Lower leg skin (tissue), 3 donors: ENCODE measurements around the gene HARS1.

ENCODE experiments used
- CTCF ChIP-seq, 3 donors: fragments of 450-650 bp; IDR thresholded peaks; one replicate each; pipeline ENCODE4 v1.5.1; 2016; ENCODE audit warnings: antibody characterized with exemption in 3 of 3, mild to moderate bottlenecking in 3 of 3, moderate library complexity in 2 of 3
- POLR2A ChIP-seq, 2 donors: fragments of 450-650 bp; IDR thresholded peaks; one replicate each; pipeline ENCODE4 v1.6.1; 2016 to 2017; ENCODE audit warnings: antibody characterized with exemption in 2 of 2, mild to moderate bottlenecking in 1 of 2, moderate library complexity in 1 of 2

- no peak for TF ChIP-seq CTCF (IDR thresholded peaks at IDR 0.05)
- TF ChIP-seq POLR2A (IDR thresholded peaks at IDR 0.05): no peak
Observed at GRCh38 chr5:140631831-140632365, 59.3 kb downstream of the HARS1 start.
